Measurements from ENCODE around the gene COL4A2. TPM values are rescaled to one million over a fixed set of nuclear protein-coding genes. Genes with fewer than 3 reads are reported as not detected.
A peak's percentile ranks its signal among the peaks of the same experiment; 100 is the strongest.

The COL4A2 gene
- total and polyA plus RNA-seq, 8 donors: 18.4 to 130 (median 43.8) TPM

DNA sequence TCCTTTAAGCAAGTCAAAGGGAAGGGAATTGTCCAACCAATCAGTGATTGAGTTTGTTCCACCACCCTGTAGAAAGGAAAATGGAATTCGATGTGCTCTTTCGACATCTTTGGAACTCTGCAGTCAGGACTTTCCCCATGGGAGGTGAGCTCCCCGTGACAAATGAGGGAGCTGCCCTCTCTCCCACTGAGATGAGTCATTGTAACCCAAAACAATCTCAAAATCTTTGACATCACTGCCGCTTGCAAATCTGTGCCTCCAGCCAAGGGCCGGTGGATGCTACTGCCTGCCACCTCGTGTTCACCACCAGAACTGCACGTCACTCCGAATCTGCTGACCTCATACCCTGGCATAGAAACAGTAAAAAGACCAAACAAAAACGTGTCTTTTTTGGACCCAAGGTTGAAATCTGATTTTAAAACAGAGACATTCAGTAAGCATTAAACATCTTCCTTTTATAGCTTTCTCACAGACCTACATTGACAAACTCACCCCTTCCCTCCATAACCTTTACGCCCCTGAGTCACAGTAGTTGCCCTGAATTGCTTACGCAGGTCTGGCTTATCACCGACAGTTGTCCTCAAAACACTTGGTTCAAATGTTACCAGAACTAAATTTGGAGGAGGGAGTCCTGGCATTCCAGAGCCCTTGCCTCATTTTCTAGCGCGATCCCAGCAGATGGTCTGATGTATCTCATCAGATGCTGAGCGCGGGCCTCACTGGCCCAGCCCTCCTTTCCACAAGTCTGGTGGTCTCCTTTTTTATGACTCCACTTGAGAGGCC, 105.2 kb downstream of the COL4A2 start:
- H3K9me3 ChIP-seq: no peaks in the 10 kb centered on the region
- intact Hi-C loops (cut with DNase I): loop anchor here in 1 of 3 donors (5.0 kb wide), 1 partner anchor 190 kb away; no protein-coding TSS in a partner anchor
- peak; percentile 96 for FAIRE-seq
- WGBS, 2 donors: 36 to 37% methylated on average over 16 of the region's 16 CpGs
- peak; percentile 82 to 95 (median 90) for ATAC-seq
- H3K4me1 ChIP-seq: peaks cover 0 to 7% (median 3%) of the 10 kb centered on the region in 3 donors
- no peaks in the 10 kb centered on the region for H3K27me3 ChIP-seq
- H3K27ac ChIP-seq: peak overlapping the region in 3 of 4 donors; percentile 35 to 77 (median 55)
- TF ChIP-seq, protein P1, sequence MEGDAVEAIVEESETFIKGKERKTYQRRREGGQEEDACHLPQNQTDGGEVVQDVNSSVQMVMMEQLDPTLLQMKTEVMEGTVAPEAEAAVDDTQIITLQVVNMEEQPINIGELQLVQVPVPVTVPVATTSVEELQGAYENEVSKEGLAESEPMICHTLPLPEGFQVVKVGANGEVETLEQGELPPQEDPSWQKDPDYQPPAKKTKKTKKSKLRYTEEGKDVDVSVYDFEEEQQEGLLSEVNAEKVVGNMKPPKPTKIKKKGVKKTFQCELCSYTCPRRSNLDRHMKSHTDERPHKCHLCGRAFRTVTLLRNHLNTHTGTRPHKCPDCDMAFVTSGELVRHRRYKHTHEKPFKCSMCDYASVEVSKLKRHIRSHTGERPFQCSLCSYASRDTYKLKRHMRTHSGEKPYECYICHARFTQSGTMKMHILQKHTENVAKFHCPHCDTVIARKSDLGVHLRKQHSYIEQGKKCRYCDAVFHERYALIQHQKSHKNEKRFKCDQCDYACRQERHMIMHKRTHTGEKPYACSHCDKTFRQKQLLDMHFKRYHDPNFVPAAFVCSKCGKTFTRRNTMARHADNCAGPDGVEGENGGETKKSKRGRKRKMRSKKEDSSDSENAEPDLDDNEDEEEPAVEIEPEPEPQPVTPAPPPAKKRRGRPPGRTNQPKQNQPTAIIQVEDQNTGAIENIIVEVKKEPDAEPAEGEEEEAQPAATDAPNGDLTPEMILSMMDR (IDR thresholded peaks at IDR 0.05): peak; percentile 73 to 86 (median 82)
- H3K4me3 ChIP-seq: no peak overlapping the region
- DNase-seq: peak; percentile 69 to 89 (median 82)
- no peaks in the 10 kb centered on the region for H3K36me3 ChIP-seq

DNA sequence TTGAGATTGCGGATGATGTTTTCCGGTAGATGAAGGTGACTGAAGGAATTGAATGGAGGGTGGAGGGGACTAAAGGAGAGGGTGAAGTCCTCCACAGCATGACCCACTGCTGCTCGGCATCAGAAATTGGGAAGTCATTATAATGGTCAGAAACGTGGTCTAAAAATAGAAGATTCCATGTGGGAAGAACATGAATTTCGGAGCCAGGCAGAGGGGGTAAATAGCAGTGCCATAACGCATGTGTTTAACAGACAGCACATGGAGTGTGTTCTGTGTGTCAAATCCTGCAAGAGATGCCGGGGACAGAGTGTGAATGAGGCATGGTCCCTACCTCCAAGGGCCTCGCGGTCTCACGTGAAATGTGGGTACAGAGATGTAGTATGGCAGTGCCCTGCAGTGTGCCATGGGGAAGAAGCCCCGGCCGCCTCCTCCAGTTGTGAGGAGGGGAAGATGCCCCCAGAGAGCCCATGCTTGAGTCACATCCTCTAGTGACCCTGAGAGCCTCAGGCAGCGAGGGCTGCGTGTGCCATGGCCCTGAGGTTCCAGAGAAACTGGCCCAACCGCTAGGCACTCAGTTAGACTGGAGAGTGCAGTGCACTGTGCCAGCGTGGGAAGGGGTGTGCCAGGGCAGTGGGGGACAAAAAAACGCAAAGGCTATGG, 106.1 kb downstream of the COL4A2 start:
- intact Hi-C loops (cut with DNase I): loop anchor here in 1 of 3 donors (5.0 kb wide), 1 partner anchor 191 kb away; no protein-coding TSS in a partner anchor
- no peak for ATAC-seq
- WGBS, 2 donors: 71 to 79% methylated on average over 17 of the region's 17 CpGs
- Histone ChIP-seq H3K36me3 (no peaks in the 10 kb centered on the region), H3K9me3 (no peaks in the 10 kb centered on the region), H3K27ac (peak overlapping the region in 2 of 4 donors; percentile 35 to 77), H3K27me3 (no peaks in the 10 kb centered on the region), H3K4me3 (no peak overlapping the region), H3K4me1 (peaks cover 0 to 7% (median 3%) of the 10 kb centered on the region in 3 donors)
- FAIRE-seq: no peak
- TF ChIP-seq, protein P1 (IDR thresholded peaks at IDR 0.05): no peak
- DNase-seq: no peak

DNA sequence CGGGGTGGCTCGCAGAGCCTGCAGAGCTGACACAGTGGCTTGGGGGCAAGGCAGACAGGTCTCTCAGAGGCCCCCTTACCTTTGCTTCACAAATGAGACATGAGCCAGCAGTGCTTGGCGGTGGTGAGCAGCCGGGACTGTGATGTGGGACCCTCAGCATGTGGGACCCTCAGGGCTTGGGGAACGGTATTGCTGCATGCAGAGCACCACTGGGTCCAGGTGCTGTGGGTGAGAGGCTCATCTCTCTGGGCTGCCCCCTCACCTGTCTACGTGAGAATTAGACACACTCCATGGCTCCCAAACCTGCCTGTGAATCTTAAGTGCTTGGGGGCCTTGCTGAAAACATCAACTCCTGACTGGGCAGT, 106.6 kb downstream of the COL4A2 start:
- no peak for DNase-seq
- 60 to 67% methylated on average over 6 of the region's 6 CpGs for WGBS, 2 donors
- no peaks in the 10 kb centered on the region for H3K36me3 ChIP-seq

DNA sequence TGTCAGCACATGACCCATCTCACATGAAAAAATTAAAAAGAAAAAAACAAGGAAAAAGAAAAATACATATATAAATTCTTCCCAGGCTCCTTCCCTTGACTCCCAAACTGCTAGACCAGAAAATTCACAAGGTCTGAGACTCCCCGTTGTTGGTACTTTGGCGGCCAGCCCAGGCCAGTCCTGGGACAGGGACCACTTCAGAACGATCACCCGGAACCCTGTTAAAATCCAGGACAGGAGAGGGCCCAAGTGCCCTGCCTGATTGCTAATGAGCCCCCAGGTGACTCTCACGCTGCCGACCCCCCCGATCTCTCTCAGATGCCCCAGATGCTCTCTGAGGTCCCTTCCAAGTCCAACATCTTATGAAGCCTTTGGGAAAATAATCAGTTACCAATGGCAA, 107.2 kb downstream of the COL4A2 start:
- DNase-seq (no peak), ATAC-seq (no peak), FAIRE-seq (no peak)
- Histone ChIP-seq H3K9me3 (no peaks in the 10 kb centered on the region), H3K27ac (no peak overlapping the region), H3K27me3 (no peaks in the 10 kb centered on the region), H3K36me3 (no peaks in the 10 kb centered on the region), H3K4me1 (peaks cover 0 to 7% (median 3%) of the 10 kb centered on the region in 3 donors), H3K4me3 (no peak overlapping the region)
- 64 to 70% methylated on average over 7 of the region's 7 CpGs for WGBS, 2 donors
- TF ChIP-seq, protein P1 (IDR thresholded peaks at IDR 0.05): no peak
- intact Hi-C loops (cut with DNase I): loop anchor here in 1 of 3 donors (5.0 kb wide), 1 partner anchor 192 kb away; no protein-coding TSS in a partner anchor

More for the DNA sequence above, 106.6 kb downstream of the COL4A2 start:
- H3K27me3 ChIP-seq: no peaks in the 10 kb centered on the region
- ATAC-seq: no peak
- H3K9me3 ChIP-seq: no peaks in the 10 kb centered on the region
- intact Hi-C loops (cut with DNase I): loop anchor here in 1 of 3 donors (5.0 kb wide), 1 partner anchor 191 kb away; no protein-coding TSS in a partner anchor
- TF ChIP-seq, protein P1 (IDR thresholded peaks at IDR 0.05): no peak
- H3K4me3 ChIP-seq: no peak overlapping the region
- FAIRE-seq: no peak
- no peak overlapping the region for H3K27ac ChIP-seq
- peaks cover 0 to 7% (median 3%) of the 10 kb centered on the region in 3 donors for H3K4me1 ChIP-seq

Measured in pancreas (tissue), 10 donors.